ENCODE measurements around the gene YJEFN3. TPM values are rescaled to one million over a fixed set of nuclear protein-coding genes. Genes with fewer than 3 reads are reported as not detected.

Gene YJEFN3
- total RNA-seq, 4 donors from 2014 or later = 0.08 to 0.57 (median 0.15) TPM

DNA sequence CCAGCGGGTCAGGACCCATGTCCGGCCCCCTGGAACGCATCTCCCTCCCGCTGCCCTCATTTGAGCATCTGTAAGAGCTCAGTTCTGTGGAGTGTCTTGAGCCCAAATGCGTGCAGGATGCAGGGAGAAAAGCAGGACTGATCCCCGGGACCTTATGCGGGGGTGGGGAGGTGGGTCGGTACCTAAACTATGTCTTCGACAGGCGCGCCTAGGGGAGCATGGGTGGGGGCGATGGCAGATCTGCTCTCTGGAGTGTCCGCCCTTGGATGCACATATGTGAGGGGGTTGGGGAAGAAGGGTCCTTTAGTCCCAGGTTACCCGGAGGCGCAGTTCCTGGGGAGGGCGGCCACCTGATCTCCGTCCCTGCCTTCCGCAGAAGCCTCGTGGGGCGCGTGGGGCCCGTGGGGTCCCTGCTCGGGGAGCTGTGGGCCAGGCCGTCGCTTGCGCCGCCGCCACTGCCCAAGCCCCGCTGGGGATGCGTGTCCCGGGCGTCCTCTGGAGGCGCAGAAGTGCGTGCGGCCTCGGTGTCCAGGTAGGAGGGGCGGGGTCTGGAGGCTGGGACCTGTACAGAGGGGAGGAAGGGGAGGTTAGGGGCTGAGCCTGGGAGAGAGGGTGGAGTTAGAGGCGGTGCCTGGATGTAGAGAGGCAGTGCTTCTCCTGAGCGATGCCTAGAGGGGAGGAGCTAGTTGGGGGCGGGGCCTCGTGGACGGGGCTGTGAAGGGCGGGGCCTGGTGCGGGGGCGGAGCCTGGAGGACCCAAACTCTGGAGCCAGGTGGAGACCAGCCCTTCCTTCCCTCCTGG is 12.2 kb downstream of the YJEFN3 start:
- peaks cover 0 to 98% (median 28%) of the 10 kb centered on the region in 4 donors for H3K27me3 ChIP-seq
- intact Hi-C loops (cut with DNase I) = loop anchor here (10.0 kb wide), 1 partner anchor 734 kb away; no protein-coding TSS in a partner anchor
- TF ChIP-seq, protein P1, sequence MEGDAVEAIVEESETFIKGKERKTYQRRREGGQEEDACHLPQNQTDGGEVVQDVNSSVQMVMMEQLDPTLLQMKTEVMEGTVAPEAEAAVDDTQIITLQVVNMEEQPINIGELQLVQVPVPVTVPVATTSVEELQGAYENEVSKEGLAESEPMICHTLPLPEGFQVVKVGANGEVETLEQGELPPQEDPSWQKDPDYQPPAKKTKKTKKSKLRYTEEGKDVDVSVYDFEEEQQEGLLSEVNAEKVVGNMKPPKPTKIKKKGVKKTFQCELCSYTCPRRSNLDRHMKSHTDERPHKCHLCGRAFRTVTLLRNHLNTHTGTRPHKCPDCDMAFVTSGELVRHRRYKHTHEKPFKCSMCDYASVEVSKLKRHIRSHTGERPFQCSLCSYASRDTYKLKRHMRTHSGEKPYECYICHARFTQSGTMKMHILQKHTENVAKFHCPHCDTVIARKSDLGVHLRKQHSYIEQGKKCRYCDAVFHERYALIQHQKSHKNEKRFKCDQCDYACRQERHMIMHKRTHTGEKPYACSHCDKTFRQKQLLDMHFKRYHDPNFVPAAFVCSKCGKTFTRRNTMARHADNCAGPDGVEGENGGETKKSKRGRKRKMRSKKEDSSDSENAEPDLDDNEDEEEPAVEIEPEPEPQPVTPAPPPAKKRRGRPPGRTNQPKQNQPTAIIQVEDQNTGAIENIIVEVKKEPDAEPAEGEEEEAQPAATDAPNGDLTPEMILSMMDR (IDR thresholded peaks at IDR 0.05) = no peak
- no peak for TF ChIP-seq POLR2A (IDR thresholded peaks at IDR 0.05)
- no peak for DNase-seq
- peaks cover 20 to 43% (median 34%) of the 10 kb centered on the region in 3 donors for H3K4me1 ChIP-seq
- WGBS, 2 donors = 0 to 9% methylated on average over 1 to 6 of the region's 45 CpGs
- peak overlapping the region; percentile 4 to 54 (median 24) for H3K4me3 ChIP-seq
- H3K36me3 ChIP-seq = no peaks in the 10 kb centered on the region
- H3K27ac ChIP-seq = no peak overlapping the region
- peaks cover 0 to 4% (median 0%) of the 10 kb centered on the region in 3 donors for H3K9me3 ChIP-seq

DNA sequence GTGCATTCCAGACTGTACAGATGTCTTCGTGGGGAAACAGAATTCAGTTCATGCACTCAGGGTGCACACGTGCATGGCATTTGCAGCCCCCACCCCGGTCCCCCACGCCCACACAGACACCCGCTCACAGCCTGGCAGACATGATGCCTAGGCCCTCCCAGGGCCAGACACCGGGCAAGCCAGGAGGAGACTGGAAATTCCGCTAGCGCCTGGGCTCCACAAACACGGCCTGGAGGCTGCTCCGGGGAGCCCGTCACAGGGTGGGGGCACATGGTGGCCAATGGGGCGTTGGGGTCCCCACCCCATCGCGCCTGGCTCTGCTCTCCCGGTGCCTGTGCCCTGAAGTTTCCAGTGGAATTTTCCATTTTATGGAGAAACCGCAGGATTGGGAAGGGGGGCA is 12.9 kb downstream of the YJEFN3 start:
- H3K27me3 ChIP-seq = peaks cover 0 to 100% (median 28%) of the 10 kb centered on the region in 4 donors
- no peaks in the 10 kb centered on the region for H3K36me3 ChIP-seq
- H3K4me3 ChIP-seq = peak overlapping the region in 1 of 4 donors; percentile 27
- DNase-seq = no peak
- H3K27ac ChIP-seq = no peak overlapping the region
- intact Hi-C loops (cut with DNase I) = loop anchor here (10.0 kb wide), 1 partner anchor 733 kb away; no protein-coding TSS in a partner anchor
- peaks cover 21 to 45% (median 34%) of the 10 kb centered on the region in 3 donors for H3K4me1 ChIP-seq
- H3K9me3 ChIP-seq = peaks cover 0 to 4% (median 0%) of the 10 kb centered on the region in 3 donors
- TF ChIP-seq, protein P1 (IDR thresholded peaks at IDR 0.05) = no peak
- no peak for TF ChIP-seq POLR2A (IDR thresholded peaks at IDR 0.05)
- 76 to 83% methylated on average over 6 to 7 of the region's 16 CpGs for WGBS, 2 donors

DNA sequence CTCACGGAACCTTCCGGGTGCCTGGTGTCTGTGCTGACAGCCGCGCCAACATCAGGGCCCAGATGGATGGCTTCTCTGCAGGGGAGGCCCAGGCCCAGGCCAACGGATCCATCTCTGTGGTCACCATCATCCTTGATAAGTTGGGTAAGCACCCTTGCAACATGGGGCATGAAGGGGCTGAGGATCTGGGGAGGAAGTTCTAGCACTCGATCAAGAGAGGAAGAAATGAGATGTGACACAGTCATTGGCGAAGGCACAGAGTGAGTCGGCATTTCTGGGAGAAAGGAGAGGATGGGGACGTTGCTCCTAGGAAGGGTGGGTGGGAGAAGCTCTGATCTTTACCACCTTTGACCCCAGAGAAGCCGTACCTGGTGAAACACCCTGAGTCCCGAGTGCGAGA is 13.8 kb downstream of the YJEFN3 start:
- H3K4me3 ChIP-seq = no peak overlapping the region
- no peaks in the 10 kb centered on the region for H3K36me3 ChIP-seq
- intact Hi-C loops (cut with DNase I) = loop anchor here (10.0 kb wide), 1 partner anchor 732 kb away; no protein-coding TSS in a partner anchor
- WGBS, 2 donors = 77 to 81% methylated on average over 9 to 10 of the region's 12 CpGs
- TF ChIP-seq POLR2A (IDR thresholded peaks at IDR 0.05) = no peak
- TF ChIP-seq, protein P1 (IDR thresholded peaks at IDR 0.05) = no peak
- H3K9me3 ChIP-seq = peaks cover 0 to 4% (median 0%) of the 10 kb centered on the region in 3 donors
- peaks cover 0 to 100% (median 28%) of the 10 kb centered on the region in 4 donors for H3K27me3 ChIP-seq
- H3K4me1 ChIP-seq = peaks cover 24 to 43% (median 31%) of the 10 kb centered on the region in 3 donors
- H3K27ac ChIP-seq = no peak overlapping the region
- DNase-seq = no peak

DNA sequence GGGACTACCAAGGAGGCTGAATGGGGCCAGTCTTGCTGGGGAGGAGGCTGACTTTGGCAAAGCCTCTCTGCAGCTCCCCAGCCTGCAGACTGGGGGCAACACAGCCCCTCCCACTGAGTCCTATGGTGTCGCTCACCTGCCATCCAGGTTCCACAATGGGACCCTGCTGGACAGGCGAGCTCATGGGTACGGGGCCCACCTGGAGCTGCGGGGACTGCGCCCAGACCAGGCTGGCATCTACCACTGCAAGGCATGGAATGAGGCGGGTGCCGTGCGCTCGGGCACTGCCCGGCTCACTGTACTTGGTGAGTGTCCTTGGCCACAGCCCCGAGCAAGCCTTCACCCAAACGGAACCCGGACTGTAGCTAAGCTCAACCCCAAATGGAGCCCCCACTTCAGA is 14.4 kb downstream of the YJEFN3 start:
- H3K27me3 ChIP-seq = peaks cover 0 to 100% (median 28%) of the 10 kb centered on the region in 4 donors
- TF ChIP-seq POLR2A (IDR thresholded peaks at IDR 0.05) = no peak
- TF ChIP-seq, protein P1 (IDR thresholded peaks at IDR 0.05) = no peak
- intact Hi-C loops (cut with DNase I) = loop anchor here (10.0 kb wide), 1 partner anchor 732 kb away; no protein-coding TSS in a partner anchor
- H3K4me3 ChIP-seq = no peak overlapping the region
- peaks cover 0 to 4% (median 0%) of the 10 kb centered on the region in 3 donors for H3K9me3 ChIP-seq
- H3K27ac ChIP-seq = no peak overlapping the region
- H3K36me3 ChIP-seq = no peaks in the 10 kb centered on the region
- 82 to 83% methylated on average over 3 to 8 of the region's 13 CpGs for WGBS, 2 donors
- DNase-seq = no peak
- H3K4me1 ChIP-seq = peaks cover 20 to 37% (median 25%) of the 10 kb centered on the region in 3 donors

DNA sequence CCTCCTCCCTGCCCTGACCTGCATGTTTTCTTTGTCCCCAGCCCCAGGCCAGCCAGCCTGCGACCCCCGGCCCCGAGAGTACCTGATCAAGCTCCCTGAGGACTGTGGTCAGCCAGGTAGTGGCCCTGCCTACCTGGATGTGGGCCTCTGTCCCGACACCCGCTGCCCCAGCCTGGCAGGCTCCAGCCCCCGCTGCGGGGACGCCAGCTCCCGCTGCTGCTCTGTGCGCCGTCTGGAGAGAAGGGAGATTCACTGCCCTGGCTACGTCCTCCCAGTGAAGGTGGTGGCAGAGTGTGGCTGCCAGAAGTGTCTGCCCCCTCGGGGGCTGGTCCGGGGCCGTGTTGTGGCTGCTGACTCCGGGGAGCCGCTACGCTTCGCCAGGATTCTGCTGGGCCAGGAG is 14.9 kb downstream of the YJEFN3 start:
- TF ChIP-seq POLR2A (IDR thresholded peaks at IDR 0.05) = no peak
- TF ChIP-seq, protein P1 (IDR thresholded peaks at IDR 0.05) = no peak
- H3K4me3 ChIP-seq = no peak overlapping the region
- 60% methylated on average over 3 of the region's 19 CpGs; no CpG with 5 or more reads in 1 of the 2 donors for WGBS, 2 donors
- H3K27me3 ChIP-seq = peaks cover 0 to 100% (median 25%) of the 10 kb centered on the region in 4 donors
- H3K27ac ChIP-seq = no peak overlapping the region
- H3K9me3 ChIP-seq = peaks cover 0 to 4% (median 0%) of the 10 kb centered on the region in 3 donors
- H3K4me1 ChIP-seq = peaks cover 14 to 32% (median 20%) of the 10 kb centered on the region in 3 donors
- no peaks in the 10 kb centered on the region for H3K36me3 ChIP-seq
- DNase-seq = no peak
- intact Hi-C loops (cut with DNase I) = loop anchor here (10.0 kb wide), 1 partner anchor 731 kb away; no protein-coding TSS in a partner anchor

Measured in esophagus squamous epithelium (tissue), 5 donors.